D721Med (cell line): ENCODE data around the gene CRISPLD2.
A peak's percentile ranks its signal among the peaks of the same experiment; 100 is the strongest.

Experiments
- DNase-seq: peaks from one replicate; pipeline ENCODE4 v3.0.0; 2011; ENCODE audit warnings: low spot score; ENCODE audit not compliant: insufficient read length
- FAIRE-seq: peaks from 2 replicates; lab custom pipeline; 2011; peaks lifted over from hg19 to GRCh38; lab: Jason Lieb, UNC
- TF ChIP-seq, protein P1 (sequence below): IDR thresholded peaks from 2 replicates; pipeline ENCODE4 v1.5.1; 2012; ENCODE audit warnings: mild to moderate bottlenecking, control low read depth; ENCODE audit not compliant: insufficient read depth; ENCODE audit errors: missing control alignments

CRISPLD2 gene

DNA sequence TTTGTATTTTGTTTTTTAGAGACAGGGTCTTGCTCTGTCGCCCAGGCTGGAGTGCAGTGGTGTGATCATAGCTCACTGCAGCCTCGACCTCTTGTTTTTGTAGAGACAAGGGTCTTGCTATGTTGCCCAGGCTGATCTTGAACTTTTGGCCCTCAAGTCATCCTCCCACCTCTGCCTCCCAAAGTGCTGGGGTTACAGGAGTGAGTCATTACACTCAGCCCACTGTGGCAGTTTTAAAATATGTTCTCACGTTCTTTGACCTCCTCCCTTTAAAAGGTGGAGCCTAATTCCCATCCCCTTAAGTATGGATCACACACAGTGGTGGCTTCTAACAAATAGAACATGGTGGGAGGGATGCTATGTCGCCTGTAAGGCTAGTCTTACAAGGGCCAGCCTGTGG, 123.8 kb downstream of the CRISPLD2 start:
- TF ChIP-seq, protein P1, sequence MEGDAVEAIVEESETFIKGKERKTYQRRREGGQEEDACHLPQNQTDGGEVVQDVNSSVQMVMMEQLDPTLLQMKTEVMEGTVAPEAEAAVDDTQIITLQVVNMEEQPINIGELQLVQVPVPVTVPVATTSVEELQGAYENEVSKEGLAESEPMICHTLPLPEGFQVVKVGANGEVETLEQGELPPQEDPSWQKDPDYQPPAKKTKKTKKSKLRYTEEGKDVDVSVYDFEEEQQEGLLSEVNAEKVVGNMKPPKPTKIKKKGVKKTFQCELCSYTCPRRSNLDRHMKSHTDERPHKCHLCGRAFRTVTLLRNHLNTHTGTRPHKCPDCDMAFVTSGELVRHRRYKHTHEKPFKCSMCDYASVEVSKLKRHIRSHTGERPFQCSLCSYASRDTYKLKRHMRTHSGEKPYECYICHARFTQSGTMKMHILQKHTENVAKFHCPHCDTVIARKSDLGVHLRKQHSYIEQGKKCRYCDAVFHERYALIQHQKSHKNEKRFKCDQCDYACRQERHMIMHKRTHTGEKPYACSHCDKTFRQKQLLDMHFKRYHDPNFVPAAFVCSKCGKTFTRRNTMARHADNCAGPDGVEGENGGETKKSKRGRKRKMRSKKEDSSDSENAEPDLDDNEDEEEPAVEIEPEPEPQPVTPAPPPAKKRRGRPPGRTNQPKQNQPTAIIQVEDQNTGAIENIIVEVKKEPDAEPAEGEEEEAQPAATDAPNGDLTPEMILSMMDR, result no peak
- DNase-seq (no peak), FAIRE-seq (no peak)

DNA sequence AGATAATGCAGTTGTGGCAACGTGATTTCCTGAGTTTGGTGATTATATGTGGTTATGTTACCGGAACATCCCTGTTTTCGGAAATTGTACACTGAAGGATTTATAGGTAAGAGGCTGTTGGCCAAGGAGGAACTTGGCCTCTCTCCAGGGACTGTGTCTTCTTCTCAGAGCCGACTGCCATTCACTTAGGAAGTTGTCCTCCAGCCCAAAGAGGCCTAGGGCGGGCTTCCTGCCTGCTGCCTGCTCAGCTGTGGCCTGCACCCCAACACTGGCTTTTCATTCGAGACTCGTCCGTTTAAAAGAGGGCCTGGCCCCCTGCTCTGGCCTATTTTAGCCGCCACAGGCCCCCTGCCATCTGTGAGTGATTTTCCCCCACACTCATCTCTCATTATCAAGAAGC, 127.2 kb downstream of the CRISPLD2 start:
- DNase-seq (no peak), FAIRE-seq (no peak)
- TF ChIP-seq, protein P1, result no peak

DNA sequence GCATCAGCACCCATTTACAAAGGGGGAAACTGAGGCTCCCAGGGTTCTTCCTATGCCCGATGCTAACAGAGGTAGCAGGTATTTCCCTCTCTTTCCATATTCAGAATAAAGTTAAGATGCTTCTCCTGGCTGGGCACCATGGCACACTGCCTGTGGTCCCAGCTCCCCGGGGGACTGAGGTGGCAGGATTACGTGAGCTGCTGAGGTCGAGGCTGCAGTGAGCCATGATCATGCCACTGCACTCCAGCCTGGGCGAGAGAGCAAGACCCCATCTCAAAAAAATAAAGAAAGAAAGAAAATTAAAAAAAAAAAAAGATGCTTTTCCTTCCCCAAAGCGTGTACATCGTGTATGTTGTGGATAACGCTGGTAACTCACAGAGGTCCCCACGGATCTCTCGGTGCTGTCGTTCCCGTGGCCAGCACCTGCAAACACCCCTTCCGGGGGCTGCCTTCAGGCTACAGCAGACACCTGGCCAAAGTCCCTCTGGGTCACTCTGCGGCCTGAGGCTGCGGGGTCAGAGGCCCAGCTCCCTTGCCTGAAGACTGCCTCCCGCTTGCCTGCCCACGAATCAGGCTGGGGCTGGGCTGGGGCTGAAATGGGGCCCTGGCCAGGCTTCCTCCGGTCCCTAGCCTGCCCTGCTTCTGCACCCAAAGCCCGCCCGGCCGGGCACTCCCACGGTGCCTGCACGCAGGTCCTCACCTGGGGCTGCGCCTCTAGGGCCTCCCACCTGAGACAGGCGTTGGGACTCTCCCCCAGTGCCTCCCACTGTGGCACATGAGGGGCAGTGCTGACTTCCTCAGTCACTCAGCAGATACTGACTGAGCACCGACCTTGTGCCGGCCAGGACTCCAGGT, 128.4 kb downstream of the CRISPLD2 start:
- FAIRE-seq (no peak), DNase-seq (no peak)
- TF ChIP-seq, protein P1, result no peak

DNA sequence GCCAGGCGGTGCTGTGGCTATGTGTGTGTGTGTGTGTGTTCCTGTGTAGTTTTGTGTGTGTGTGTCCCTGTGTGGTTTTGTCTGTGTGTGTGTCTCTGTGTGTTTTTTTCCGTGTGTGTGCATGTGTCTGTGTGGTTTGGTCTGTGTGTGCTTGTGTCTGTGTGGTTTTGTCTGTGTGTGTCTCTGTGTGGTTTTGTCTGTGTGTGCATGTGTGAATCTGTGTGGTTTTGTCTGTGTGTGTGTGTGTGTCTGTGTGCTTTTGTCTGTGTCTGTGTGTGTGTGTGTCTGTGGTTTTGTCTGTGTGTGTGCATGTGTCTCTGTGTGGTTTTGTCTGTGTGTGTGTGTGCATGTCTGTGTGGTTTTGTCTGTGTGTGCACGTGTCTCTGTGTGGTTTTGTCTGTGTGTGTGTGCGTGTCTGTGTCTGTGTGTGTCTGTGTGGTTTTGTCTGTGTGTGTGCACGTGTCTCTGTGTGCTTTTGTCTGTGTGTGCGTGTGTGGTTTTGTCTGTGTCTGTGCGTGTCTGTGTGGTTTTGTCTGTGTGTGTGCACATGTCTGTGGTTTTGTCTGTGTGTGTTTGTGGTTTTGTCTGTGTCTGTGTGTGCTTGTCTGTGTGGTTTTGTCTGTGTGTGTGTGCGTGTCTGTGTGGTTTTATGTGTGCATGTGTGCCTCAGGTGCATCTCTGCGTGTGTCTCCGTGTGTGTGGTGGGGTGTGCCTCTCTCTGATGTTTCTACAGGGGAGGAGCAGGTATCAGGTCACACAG, 129.2 kb downstream of the CRISPLD2 start:
- no peak for DNase-seq
- FAIRE-seq, result no peak
- TF ChIP-seq, protein P1, result no peak

DNA sequence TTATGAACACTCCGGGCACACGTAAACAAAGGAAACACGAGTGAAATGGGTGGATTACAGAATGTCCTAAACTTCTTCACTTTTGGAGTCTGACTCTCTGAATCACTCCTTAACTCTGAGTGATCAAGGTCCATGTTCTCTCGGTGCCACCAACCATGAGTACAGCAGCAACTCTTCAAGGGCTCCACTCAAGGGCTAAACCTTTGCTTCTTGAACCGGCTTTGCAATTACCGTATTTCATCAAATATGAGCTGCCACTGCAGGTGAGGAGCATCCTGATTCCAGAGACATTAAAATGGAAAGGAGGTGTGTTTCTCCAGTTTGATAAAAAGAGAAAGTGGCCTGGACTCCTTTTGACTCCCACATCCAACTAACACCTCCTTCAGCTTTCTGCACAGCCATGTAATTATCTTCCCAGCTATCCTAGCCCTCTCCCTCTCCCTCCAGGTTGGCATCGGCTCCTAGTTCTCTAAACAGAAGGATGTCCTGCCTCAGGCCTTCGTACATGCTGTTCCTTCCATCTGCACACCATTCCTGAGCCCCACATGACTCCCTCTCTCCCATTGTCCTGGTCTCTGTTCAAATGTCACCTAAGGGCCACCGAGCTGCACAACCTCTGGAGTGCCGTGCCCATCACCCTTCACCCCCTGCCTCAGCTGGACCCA, 130.1 kb downstream of the CRISPLD2 start:
- no peak for DNase-seq

DNA sequence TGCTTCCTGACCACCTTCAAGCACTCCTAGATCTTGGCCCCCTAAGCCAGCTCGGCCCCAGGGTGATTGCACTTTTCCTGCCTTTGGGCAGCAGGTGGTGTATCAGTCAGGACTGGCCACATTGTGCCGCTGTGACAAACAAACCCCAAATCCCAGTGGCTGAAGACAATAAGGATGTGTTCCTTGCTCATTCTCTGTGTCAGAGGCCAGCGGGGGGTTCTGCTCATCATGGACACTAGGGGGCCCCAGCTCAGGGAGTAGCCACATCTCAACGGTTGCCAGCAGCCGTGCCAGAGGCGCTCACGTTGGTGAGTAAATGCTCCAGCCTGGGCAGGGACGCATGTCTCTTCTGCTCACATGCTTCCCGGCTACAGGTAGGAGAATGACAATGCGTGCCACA, 131.1 kb downstream of the CRISPLD2 start:
- no peak for FAIRE-seq
- DNase-seq, result no peak
- TF ChIP-seq, protein P1, result peak; percentile 9

More for the DNA sequence above, 130.1 kb downstream of the CRISPLD2 start:
- FAIRE-seq, result no peak
- TF ChIP-seq, protein P1, result no peak
